Spleen (tissue), 7 donors: Measurements from ENCODE around the gene GTF2H4.

Source experiments
- POLR2A ChIP-seq, 3 donors: fragments of 450-650 bp; IDR thresholded peaks; one replicate each; pipeline ENCODE4 v1.5.1; 2017; ENCODE audit warnings: antibody characterized with exemption in 3 of 3, mild to moderate bottlenecking in 1 of 3
- TF ChIP-seq, protein P1 (sequence below), 11 experiments: fragments of 200-600 bp in 7 of 11; fragments of 450-650 bp in 4 of 11; sonication (generic) in 4 of 11; IDR thresholded peaks in 8 of 11; conservative IDR thresholded peaks in 3 of 11; 1 replicate in 7 of 11; 2 replicates in 4 of 11; pipeline versions ENCODE4 v1.4.0 to v1.8.0; 2016 to 2021; ENCODE audit warnings: antibody characterized with exemption in 11 of 11, inconsistent platforms in 4 of 11, mild to moderate bottlenecking in 1 of 11
- donor health status: DM: no; HTN: no; CAD: no; lungs with moderate emphysema.
- donor health status: DM: no; HTN: no; CAD: no.
- donor health status: DM: no; HTN: no; CAD: no.

DNA sequence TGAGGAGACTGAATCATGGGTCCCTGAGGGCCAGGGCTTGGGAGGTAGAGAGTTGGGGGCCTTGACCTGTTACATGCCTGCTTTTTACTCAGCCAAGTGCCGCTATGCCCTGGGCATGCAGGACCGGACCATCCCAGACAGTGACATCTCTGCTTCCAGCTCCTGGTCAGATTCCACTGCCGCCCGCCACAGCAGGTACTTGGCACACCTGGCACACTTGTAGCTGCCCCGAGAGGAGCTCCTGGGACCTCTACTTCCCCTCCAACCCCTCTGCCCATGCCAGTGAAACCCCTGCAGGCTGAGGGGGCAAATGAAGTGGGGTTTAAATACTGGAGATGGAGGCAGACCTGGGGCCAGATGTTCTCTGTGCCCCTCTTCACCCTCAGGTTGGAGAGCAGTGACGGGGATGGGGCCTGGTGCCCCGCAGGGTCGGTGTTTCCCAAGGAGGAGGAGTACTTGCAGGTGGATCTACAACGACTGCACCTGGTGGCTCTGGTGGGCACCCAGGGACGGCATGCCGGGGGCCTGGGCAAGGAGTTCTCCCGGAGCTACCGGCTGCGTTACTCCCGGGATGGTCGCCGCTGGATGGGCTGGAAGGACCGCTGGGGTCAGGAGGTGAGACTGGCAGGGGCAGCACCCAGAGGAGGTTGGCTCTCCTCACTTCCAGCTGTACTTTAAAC is 19.1 kb upstream of the GTF2H4 start:
- TF ChIP-seq, protein P1, sequence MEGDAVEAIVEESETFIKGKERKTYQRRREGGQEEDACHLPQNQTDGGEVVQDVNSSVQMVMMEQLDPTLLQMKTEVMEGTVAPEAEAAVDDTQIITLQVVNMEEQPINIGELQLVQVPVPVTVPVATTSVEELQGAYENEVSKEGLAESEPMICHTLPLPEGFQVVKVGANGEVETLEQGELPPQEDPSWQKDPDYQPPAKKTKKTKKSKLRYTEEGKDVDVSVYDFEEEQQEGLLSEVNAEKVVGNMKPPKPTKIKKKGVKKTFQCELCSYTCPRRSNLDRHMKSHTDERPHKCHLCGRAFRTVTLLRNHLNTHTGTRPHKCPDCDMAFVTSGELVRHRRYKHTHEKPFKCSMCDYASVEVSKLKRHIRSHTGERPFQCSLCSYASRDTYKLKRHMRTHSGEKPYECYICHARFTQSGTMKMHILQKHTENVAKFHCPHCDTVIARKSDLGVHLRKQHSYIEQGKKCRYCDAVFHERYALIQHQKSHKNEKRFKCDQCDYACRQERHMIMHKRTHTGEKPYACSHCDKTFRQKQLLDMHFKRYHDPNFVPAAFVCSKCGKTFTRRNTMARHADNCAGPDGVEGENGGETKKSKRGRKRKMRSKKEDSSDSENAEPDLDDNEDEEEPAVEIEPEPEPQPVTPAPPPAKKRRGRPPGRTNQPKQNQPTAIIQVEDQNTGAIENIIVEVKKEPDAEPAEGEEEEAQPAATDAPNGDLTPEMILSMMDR (IDR thresholded peaks at IDR 0.05 in 8 of 11, conservative IDR thresholded peaks at IDR 0.05 in 3 of 11), result no peak
- TF ChIP-seq POLR2A (IDR thresholded peaks at IDR 0.05), result no peak
